Smooth muscle cell (in vitro differentiated cells): ENCODE measurements around the gene PTGIS. TPM values are rescaled to one million over a fixed set of nuclear protein-coding genes. Genes with fewer than 3 reads are reported as not detected.
A peak's percentile ranks its signal among the peaks of the same experiment; 100 is the strongest.

Experiments used
- DNase-seq: peaks from one replicate; lab custom pipeline; 2025; ENCODE audit not compliant: unreplicated experiment; lab: John Stamatoyannopoulos, UW
- H2AFZ ChIP-seq: fragments of 200-600 bp; sonication (generic); 2 replicates; pipeline ENCODE4 v1.6.0; 2016; ENCODE audit warnings: antibody characterized with exemption, low read depth, mild to moderate bottlenecking
- H3F3A ChIP-seq: fragments of 200-600 bp; sonication (generic); 2 replicates; pipeline ENCODE4 v1.6.0; 2017; ENCODE audit warnings: antibody characterized with exemption, low read depth
- H3K27ac ChIP-seq: fragments of 200-600 bp; sonication (generic); 2 replicates; pipeline ENCODE4 v1.5.1; 2016; ENCODE audit warnings: low read depth, mild to moderate bottlenecking
- H3K27me3 ChIP-seq: fragments of 200-600 bp; sonication (generic); 2 replicates; pipeline ENCODE4 v1.6.1; 2016; ENCODE audit warnings: low read depth, mild to moderate bottlenecking
- H3K36me3 ChIP-seq: fragments of 200-600 bp; sonication (generic); 2 replicates; pipeline ENCODE4 v1.5.1; 2016; ENCODE audit warnings: low read depth
- H3K4me1 ChIP-seq: fragments of 200-600 bp; sonication (generic); 2 replicates; pipeline ENCODE4 v1.5.1; 2016; ENCODE audit warnings: low read depth
- H3K4me2 ChIP-seq: fragments of 200-600 bp; sonication (generic); 2 replicates; pipeline ENCODE4 v1.6.0; 2016; ENCODE audit warnings: mild to moderate bottlenecking
- H3K4me3 ChIP-seq: fragments of 200-600 bp; sonication (generic); 2 replicates; pipeline ENCODE4 v1.5.1; 2016; ENCODE audit warnings: mild to moderate bottlenecking
- H3K79me2 ChIP-seq: fragments of 200-600 bp; sonication (generic); 2 replicates; pipeline ENCODE4 v1.6.0; 2016; ENCODE audit warnings: low read depth, mild to moderate bottlenecking
- H3K9ac ChIP-seq: fragments of 200-600 bp; sonication (generic); 2 replicates; pipeline ENCODE4 v1.6.0; 2016; ENCODE audit warnings: low read depth
- H3K9me3 ChIP-seq: fragments of 200-600 bp; sonication (generic); replicated peaks from 2 replicates; pipeline ENCODE4 v1.5.1; 2016; ENCODE audit warnings: low read depth
- H4K20me1 ChIP-seq: fragments of 200-600 bp; sonication (generic); 2 replicates; pipeline ENCODE4 v1.6.0; 2016; ENCODE audit warnings: low read depth
- WGBS: methylation state at CpG from one replicate; pipeline ENCODE4 v1.1.7; 2016; ENCODE audit warnings: low lambda C conversion rate; 5-methylcytosine and 5-hydroxymethylcytosine counted together
- polyA plus RNA-seq: library from polyadenylated mRNA; unstranded; fragments of >200 nt; fragmentation: Nextera tagmentation; extraction: Ambion mirVana; gene quantifications from 2 replicates; pipeline ENCODE4 v1.2.1, GENCODE V29; 2016
- total RNA-seq: library from RNA; depleted of rRNA; stranded (reverse); fragments of >200 nt; gene quantifications from 2 replicates; pipeline ENCODE4 v1.2.3, GENCODE V29; 2014
- TF ChIP-seq, protein P1 (sequence below): fragments of 200-600 bp; sonication (generic); IDR thresholded peaks from 2 replicates; pipeline ENCODE4 v1.5.1; 2017; ENCODE audit warnings: borderline replicate concordance, mild to moderate bottlenecking, antibody characterized with exemption; ENCODE audit not compliant: insufficient read depth, poor library complexity, severe bottlenecking

PTGIS gene
- total and polyA plus RNA-seq, 2 experiments from 2014 or later: 0.18 to 0.64 TPM

DNA sequence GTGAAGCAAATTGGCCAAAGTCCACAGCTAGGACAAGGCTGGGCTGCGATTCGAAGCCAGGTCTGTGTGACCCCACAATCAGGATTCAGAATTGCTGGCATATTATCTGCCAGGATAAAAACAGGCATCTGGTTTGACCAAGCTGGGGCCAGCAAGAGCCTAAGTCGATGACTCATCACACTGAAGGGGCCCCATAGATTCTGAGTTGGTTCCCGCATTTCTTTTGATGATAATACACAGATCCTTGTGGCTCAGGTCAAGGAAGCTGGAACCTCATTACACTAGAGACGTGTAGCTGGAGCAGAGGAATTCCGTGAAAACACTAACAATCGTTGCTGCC is 92.0 kb downstream of the PTGIS start:
- H3F3A ChIP-seq: no peaks in the 10 kb centered on the region
- no peaks in the 10 kb centered on the region for H3K9me3 ChIP-seq
- H3K4me3 ChIP-seq: no peak overlapping the region
- no peak overlapping the region for H3K27ac ChIP-seq
- no peak overlapping the region for H2AFZ ChIP-seq
- no peaks in the 10 kb centered on the region for H4K20me1 ChIP-seq
- WGBS: 29% methylated on average over 7 of the region's 7 CpGs
- H3K9ac ChIP-seq: no peak overlapping the region
- H3K36me3 ChIP-seq: no peaks in the 10 kb centered on the region
- H3K4me2 ChIP-seq: peak overlapping the region; percentile 44
- H3K79me2 ChIP-seq: no peaks in the 10 kb centered on the region
- DNase-seq: no peak
- peaks cover 10% of the 10 kb centered on the region for H3K27me3 ChIP-seq
- H3K4me1 ChIP-seq: peaks cover 5% of the 10 kb centered on the region
- TF ChIP-seq, protein P1, sequence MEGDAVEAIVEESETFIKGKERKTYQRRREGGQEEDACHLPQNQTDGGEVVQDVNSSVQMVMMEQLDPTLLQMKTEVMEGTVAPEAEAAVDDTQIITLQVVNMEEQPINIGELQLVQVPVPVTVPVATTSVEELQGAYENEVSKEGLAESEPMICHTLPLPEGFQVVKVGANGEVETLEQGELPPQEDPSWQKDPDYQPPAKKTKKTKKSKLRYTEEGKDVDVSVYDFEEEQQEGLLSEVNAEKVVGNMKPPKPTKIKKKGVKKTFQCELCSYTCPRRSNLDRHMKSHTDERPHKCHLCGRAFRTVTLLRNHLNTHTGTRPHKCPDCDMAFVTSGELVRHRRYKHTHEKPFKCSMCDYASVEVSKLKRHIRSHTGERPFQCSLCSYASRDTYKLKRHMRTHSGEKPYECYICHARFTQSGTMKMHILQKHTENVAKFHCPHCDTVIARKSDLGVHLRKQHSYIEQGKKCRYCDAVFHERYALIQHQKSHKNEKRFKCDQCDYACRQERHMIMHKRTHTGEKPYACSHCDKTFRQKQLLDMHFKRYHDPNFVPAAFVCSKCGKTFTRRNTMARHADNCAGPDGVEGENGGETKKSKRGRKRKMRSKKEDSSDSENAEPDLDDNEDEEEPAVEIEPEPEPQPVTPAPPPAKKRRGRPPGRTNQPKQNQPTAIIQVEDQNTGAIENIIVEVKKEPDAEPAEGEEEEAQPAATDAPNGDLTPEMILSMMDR: no peak

DNA sequence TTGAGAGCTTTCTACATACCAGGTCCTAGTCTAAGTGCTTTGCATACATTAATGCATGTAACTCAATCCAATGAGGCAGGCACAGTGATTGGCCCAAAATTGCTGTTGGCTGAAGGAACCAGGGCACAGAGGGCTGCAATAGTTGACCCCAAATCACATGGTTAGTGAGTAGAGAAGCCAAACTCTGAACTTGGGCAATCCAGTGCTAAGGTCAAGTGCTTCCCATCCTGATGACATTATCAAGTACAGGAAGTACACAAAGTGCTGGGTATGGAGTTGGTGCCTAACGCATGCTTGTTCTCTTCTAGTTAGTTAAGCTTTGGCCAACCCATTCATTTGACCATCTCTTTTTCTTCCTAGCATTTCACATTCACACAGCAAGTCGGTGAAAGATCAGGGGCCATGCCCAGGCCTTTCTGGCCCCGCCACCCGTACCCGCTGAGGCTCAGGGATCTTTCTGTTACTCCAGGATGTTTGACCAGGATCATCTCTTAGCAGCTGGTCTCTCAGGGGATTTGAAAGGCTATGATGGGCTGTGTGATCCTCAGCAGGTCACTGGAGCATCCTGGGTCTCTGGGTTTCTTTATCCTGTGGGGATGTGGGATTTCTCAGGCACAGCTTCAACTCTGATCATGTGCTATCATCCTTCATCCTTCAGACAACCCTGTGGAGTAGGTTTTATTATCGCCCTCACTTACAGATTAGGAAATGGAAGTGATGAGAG is 92.5 kb downstream of the PTGIS start:
- no peak for DNase-seq
- Histone ChIP-seq H2AFZ (no peak overlapping the region), H3K27me3 (peaks cover 15% of the 10 kb centered on the region), H3K4me1 (peaks cover 5% of the 10 kb centered on the region), H3K9me3 (no peaks in the 10 kb centered on the region), H4K20me1 (no peaks in the 10 kb centered on the region), H3K4me2 (peak overlapping the region; percentile 44), H3K79me2 (no peaks in the 10 kb centered on the region), H3K36me3 (no peaks in the 10 kb centered on the region), H3K27ac (no peak overlapping the region), H3K9ac (no peak overlapping the region), H3F3A (no peaks in the 10 kb centered on the region), H3K4me3 (no peak overlapping the region)
- TF ChIP-seq, protein P1: no peak
- 86% methylated on average over 6 of the region's 6 CpGs for WGBS

DNA sequence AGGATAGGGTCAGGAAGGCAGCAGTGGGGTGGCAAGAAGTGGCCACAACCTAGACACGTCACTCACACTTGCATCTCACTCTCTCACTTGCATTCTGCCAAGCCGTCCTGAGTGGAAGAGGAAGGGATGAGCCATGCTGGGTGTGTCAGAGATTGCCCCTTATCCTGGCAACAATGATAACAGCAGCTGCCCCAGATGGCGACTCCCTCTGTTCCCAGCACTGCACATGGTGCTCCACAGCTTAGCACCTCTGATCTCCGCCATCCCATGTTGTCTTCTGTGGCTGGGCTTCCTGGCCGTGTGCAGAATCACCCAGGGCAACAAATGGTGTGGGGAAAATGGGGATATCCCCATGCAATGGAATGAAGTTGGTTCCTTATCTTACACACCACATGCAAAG is 96.5 kb downstream of the PTGIS start:
- Histone ChIP-seq H3K27me3 (peaks cover 28% of the 10 kb centered on the region), H3K4me2 (no peak overlapping the region), H2AFZ (no peak overlapping the region), H3K4me1 (no peaks in the 10 kb centered on the region), H3K9ac (no peak overlapping the region), H4K20me1 (no peaks in the 10 kb centered on the region), H3K4me3 (no peak overlapping the region), H3F3A (no peaks in the 10 kb centered on the region), H3K9me3 (no peaks in the 10 kb centered on the region), H3K79me2 (no peaks in the 10 kb centered on the region), H3K27ac (no peak overlapping the region), H3K36me3 (no peaks in the 10 kb centered on the region)
- TF ChIP-seq, protein P1: no peak
- 57% methylated on average over 5 of the region's 5 CpGs for WGBS
- no peak for DNase-seq

DNA sequence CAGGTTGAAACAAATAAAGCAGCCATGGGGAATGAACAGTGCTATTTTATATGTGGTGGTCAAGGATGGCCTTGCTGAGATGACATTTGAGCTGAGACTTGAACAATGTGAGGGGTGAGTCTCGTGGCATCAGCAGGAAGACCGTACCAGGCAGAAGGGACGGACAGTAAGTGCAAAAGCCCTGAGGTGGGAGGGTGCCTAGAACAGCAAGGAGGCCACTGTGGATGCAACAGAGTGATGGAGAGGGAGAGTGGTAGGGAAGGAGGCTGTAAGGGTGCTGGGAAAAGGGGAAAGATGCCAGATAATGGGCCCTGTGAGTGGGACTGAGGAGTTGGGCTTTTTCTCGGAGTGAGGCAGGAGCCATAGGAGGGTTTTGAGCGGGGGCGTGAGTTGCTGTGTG is 97.0 kb downstream of the PTGIS start:
- TF ChIP-seq, protein P1: no peak
- WGBS: 81% methylated on average over 6 of the region's 6 CpGs
- no peak overlapping the region for H3K4me3 ChIP-seq
- no peak overlapping the region for H3K4me2 ChIP-seq
- no peak for DNase-seq
- H3K9ac ChIP-seq: no peak overlapping the region
- no peak overlapping the region for H3K27ac ChIP-seq
- H3K27me3 ChIP-seq: peaks cover 28% of the 10 kb centered on the region
- no peaks in the 10 kb centered on the region for H3F3A ChIP-seq
- no peaks in the 10 kb centered on the region for H3K4me1 ChIP-seq
- H3K9me3 ChIP-seq: no peaks in the 10 kb centered on the region
- no peaks in the 10 kb centered on the region for H3K79me2 ChIP-seq
- no peaks in the 10 kb centered on the region for H3K36me3 ChIP-seq
- no peaks in the 10 kb centered on the region for H4K20me1 ChIP-seq
- H2AFZ ChIP-seq: no peak overlapping the region
